AG20443 (cell line): ENCODE measurements around the gene STPG3.

Experiments
- DNase-seq: peaks from one replicate; pipeline ENCODE4 v3.0.0; 2012; ENCODE audit warnings: low spot score, mixed read lengths

Gene STPG3

GRCh38 chr9:137251194-137251461, at the start of gene STPG3:
STPG3 (plus strand) TSS chr9:137251286; CDS start chr9:137251287, 1 bp downstream.
- no peak for DNase-seq

GRCh38 chr9:137202966-137203365, 48.1 kb upstream of the STPG3 start:
- DNase-seq, result no peak

- no peak for DNase-seq
These were observed 46.4 kb upstream of the STPG3 start for GRCh38 chr9:137204731-137205125.

- DNase-seq, result peak; percentile 96
These were observed 45.7 kb upstream of the STPG3 start, which contains the start of the genes NDOR1 and TMEM203 for GRCh38 chr9:137205126-137206069. NDOR1 (plus strand) TSS chr9:137205700; CDS start chr9:137205778, 78 bp downstream. TMEM203 (minus strand) TSS chr9:137205648; CDS start chr9:137205414, 234 bp downstream.

GRCh38 chr9:137206602-137207001, 44.5 kb upstream of the STPG3 start:
- DNase-seq, result no peak

- no peak for DNase-seq
These were observed 39.6 kb upstream of the STPG3 start for GRCh38 chr9:137211532-137211931.

- no peak for DNase-seq
These were observed 38.6 kb upstream of the STPG3 start for GRCh38 chr9:137212520-137212919.

- peak; percentile 18 for DNase-seq
These were observed 37.7 kb upstream of the STPG3 start for GRCh38 chr9:137213160-137214060.

GRCh38 chr9:137214620-137215019, 36.5 kb upstream of the STPG3 start:
- DNase-seq, result no peak

- DNase-seq, result no peak
These were observed 35.7 kb upstream of the STPG3 start for GRCh38 chr9:137215196-137215986.

- DNase-seq, result no peak
These were observed 34.7 kb upstream of the STPG3 start for GRCh38 chr9:137216188-137216965.

- peak; percentile 82 for DNase-seq
These were observed 33.5 kb upstream of the STPG3 start for GRCh38 chr9:137217276-137218211.

GRCh38 chr9:137218212-137218753, 32.8 kb upstream of the STPG3 start:
- no peak for DNase-seq

- DNase-seq, result no peak
These were observed 32.3 kb upstream of the STPG3 start for GRCh38 chr9:137218754-137219271.

- no peak for DNase-seq
These were observed 31.2 kb upstream of the STPG3 start for GRCh38 chr9:137219757-137220316.

- no peak for DNase-seq
These were observed 30.6 kb upstream of the STPG3 start for GRCh38 chr9:137220317-137221094.

GRCh38 chr9:137221095-137221505, 30.0 kb upstream of the STPG3 start:
- DNase-seq, result no peak

- DNase-seq, result no peak
These were observed 29.5 kb upstream of the STPG3 start for GRCh38 chr9:137221506-137222111.
